ENCODE data around the gene NFE2L2.
"Not testable (repeated sequence)": the region's sequence is repeated elsewhere in the genome, so short reads cannot be mapped to it uniquely, and the experiment has no call there.

Gene NFE2L2

DNA sequence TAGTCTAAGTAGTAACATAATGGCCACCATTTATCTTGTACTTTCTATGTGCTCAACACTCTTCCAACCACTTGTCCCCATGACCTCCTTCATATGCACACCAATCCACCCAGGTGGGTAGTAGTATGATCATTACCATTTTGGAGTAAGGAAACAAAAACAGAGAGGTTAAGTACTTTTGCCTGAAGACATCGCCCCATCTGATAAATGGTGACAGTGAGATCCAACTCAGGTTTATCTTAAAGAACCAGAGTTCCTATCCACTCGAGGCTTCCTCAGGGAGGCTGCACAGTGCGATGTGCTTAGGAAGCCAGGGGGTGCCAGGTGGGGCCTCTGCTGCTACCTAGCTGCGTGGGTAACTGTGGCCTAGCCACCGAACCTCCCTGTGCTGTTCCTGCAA is 14.1 kb downstream of the NFE2L2 start:
- no peak for TF ChIP-seq SNAI2 (CRISPR knock-in tag; IDR thresholded peaks at IDR 0.05)
- no peak for TF ChIP-seq ZFP3 (CRISPR knock-in tag; IDR thresholded peaks at IDR 0.05)
- TF ChIP-seq ZFP30 (CRISPR knock-in tag; IDR thresholded peaks at IDR 0.05): no peak
- no peak for TF ChIP-seq ESRRG (CRISPR knock-in tag; IDR thresholded peaks at IDR 0.05)
- TF ChIP-seq CSRNP3 (CRISPR knock-in tag; IDR thresholded peaks at IDR 0.05): no peak
- no peak for TF ChIP-seq CREB5 (CRISPR knock-in tag; IDR thresholded peaks at IDR 0.05; ENCODE audit: low read depth)
- TF ChIP-seq, protein P1, sequence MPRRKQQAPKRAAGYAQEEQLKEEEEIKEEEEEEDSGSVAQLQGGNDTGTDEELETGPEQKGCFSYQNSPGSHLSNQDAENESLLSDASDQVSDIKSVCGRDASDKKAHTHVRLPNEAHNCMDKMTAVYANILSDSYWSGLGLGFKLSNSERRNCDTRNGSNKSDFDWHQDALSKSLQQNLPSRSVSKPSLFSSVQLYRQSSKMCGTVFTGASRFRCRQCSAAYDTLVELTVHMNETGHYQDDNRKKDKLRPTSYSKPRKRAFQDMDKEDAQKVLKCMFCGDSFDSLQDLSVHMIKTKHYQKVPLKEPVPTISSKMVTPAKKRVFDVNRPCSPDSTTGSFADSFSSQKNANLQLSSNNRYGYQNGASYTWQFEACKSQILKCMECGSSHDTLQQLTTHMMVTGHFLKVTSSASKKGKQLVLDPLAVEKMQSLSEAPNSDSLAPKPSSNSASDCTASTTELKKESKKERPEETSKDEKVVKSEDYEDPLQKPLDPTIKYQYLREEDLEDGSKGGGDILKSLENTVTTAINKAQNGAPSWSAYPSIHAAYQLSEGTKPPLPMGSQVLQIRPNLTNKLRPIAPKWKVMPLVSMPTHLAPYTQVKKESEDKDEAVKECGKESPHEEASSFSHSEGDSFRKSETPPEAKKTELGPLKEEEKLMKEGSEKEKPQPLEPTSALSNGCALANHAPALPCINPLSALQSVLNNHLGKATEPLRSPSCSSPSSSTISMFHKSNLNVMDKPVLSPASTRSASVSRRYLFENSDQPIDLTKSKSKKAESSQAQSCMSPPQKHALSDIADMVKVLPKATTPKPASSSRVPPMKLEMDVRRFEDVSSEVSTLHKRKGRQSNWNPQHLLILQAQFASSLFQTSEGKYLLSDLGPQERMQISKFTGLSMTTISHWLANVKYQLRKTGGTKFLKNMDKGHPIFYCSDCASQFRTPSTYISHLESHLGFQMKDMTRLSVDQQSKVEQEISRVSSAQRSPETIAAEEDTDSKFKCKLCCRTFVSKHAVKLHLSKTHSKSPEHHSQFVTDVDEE (CRISPR knock-in tag; IDR thresholded peaks at IDR 0.05): no peak
- no peak for TF ChIP-seq TCF4 (CRISPR knock-in tag; IDR thresholded peaks at IDR 0.05; ENCODE audit: borderline replicate concordance)
- TF ChIP-seq BACH2 (CRISPR knock-in tag; IDR thresholded peaks at IDR 0.05; ENCODE audit: borderline replicate concordance): no peak
- no peak for TF ChIP-seq OSR1 (CRISPR knock-in tag; IDR thresholded peaks at IDR 0.05)
- TF ChIP-seq ZNF565 (CRISPR knock-in tag; conservative IDR thresholded peaks at IDR 0.05; ENCODE audit: low read depth): no peak
- ATAC-seq: no peak

DNA sequence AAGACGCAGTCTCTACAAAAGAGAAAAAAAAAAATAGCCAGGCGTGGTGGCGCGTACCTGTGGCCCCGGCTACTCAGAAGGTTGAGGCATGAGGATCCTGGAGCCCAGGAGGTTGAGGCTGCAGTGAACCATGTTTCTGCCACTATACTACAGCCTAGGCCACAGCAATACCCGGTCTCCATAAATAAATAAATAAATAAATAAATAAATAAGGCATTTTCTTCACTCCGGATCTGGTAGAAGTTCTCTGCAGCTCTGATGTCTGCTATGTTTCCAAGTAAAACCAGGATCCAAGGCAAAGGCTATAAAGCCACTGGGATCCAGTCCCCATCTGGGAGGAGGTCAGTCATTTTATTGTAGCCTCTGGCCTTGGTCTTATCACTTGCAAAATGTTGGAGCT is 15.5 kb downstream of the NFE2L2 start:
- ATAC-seq: no peak
- TF ChIP-seq OSR1 (CRISPR knock-in tag; IDR thresholded peaks at IDR 0.05): no peak
- no peak for TF ChIP-seq PPARA (CRISPR knock-in tag; IDR thresholded peaks at IDR 0.05; ENCODE audit: borderline replicate concordance)

GRCh38 chr2:177247693-177248262 is 16.7 kb downstream of the NFE2L2 start:
- TF ChIP-seq ZNF565 (CRISPR knock-in tag; conservative IDR thresholded peaks at IDR 0.05; ENCODE audit: low read depth) (no peak), ISL1 (CRISPR knock-in tag; IDR thresholded peaks at IDR 0.05) (no peak), BACH2 (CRISPR knock-in tag; IDR thresholded peaks at IDR 0.05; ENCODE audit: borderline replicate concordance) (no peak), ESRRG (CRISPR knock-in tag; IDR thresholded peaks at IDR 0.05) (no peak), CSDC2 (CRISPR knock-in tag; IDR thresholded peaks at IDR 0.05) (no peak), ZFP3 (CRISPR knock-in tag; IDR thresholded peaks at IDR 0.05) (no peak), TOX (CRISPR knock-in tag; IDR thresholded peaks at IDR 0.05; ENCODE audit: borderline replicate concordance) (no peak), PPARA (CRISPR knock-in tag; IDR thresholded peaks at IDR 0.05; ENCODE audit: borderline replicate concordance) (no peak), OSR1 (CRISPR knock-in tag; IDR thresholded peaks at IDR 0.05) (no peak), TCF4 (CRISPR knock-in tag; IDR thresholded peaks at IDR 0.05; ENCODE audit: borderline replicate concordance) (no peak), ZC3H10 (CRISPR knock-in tag; IDR thresholded peaks at IDR 0.05) (no peak), CSRNP3 (CRISPR knock-in tag; IDR thresholded peaks at IDR 0.05) (no peak), SNAI2 (CRISPR knock-in tag; IDR thresholded peaks at IDR 0.05) (no peak), ZFP30 (CRISPR knock-in tag; IDR thresholded peaks at IDR 0.05) (no peak), RARB (CRISPR knock-in tag; IDR thresholded peaks at IDR 0.05) (no peak), ZNF70 (CRISPR knock-in tag; IDR thresholded peaks at IDR 0.05) (no peak), ARNTL (CRISPR knock-in tag; IDR thresholded peaks at IDR 0.05; ENCODE audit: borderline replicate concordance, low read depth) (no peak)
- TF ChIP-seq, protein P1 (CRISPR knock-in tag; IDR thresholded peaks at IDR 0.05): no peak
- TF ChIP-seq, protein P2, sequence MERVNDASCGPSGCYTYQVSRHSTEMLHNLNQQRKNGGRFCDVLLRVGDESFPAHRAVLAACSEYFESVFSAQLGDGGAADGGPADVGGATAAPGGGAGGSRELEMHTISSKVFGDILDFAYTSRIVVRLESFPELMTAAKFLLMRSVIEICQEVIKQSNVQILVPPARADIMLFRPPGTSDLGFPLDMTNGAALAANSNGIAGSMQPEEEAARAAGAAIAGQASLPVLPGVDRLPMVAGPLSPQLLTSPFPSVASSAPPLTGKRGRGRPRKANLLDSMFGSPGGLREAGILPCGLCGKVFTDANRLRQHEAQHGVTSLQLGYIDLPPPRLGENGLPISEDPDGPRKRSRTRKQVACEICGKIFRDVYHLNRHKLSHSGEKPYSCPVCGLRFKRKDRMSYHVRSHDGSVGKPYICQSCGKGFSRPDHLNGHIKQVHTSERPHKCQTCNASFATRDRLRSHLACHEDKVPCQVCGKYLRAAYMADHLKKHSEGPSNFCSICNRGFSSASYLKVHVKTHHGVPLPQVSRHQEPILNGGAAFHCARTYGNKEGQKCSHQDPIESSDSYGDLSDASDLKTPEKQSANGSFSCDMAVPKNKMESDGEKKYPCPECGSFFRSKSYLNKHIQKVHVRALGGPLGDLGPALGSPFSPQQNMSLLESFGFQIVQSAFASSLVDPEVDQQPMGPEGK (CRISPR knock-in tag; IDR thresholded peaks at IDR 0.05; ENCODE audit: borderline replicate concordance): no peak
- no peak for ATAC-seq

DNA sequence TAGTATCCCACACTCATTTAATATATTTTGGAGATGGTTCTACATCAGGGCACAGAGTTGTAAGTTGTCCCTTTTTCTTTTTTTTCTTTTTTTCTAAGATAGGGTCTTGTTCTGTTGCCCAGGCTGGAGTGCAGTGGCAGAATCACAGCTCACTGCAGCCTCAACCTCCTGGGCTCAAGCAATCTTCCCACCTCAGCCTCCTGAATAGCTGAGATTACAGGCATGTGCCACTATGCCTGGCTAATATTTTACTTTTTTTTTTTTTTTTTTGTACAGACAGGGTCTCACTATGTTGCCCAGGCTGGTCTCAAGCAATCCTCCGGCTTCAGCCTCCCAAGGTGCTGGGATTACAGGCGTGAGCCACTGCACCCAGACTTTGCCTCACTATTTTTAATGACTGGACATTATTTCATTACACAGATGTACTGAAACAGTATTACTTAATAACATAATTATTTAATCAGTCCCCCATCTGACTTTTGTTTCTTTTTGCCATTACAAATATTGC is 17.9 kb downstream of the NFE2L2 start:
- not testable (repeated sequence) for ATAC-seq

Data from SK-N-SH treated with all-trans-retinoic acid at 6 μM for 48 hours (cell line).